Loucy (cell line): ENCODE data around the gene C10orf67.
"Not testable (repeated sequence)": the region's sequence is repeated elsewhere in the genome, so short reads cannot be mapped to it uniquely, and the experiment has no call there.

Experiments used
- EZH2phosphoT487 ChIP-seq: fragments of 200-600 bp; IDR thresholded peaks from 2 replicates; pipeline ENCODE4 v1.6.1; 2018; ENCODE audit warnings: antibody characterized with exemption, mild to moderate bottlenecking, moderate library complexity, borderline replicate concordance
- TF ChIP-seq, protein P1 (sequence below): fragments of 200-600 bp; sonication (generic); conservative IDR thresholded peaks from 2 replicates; pipeline ENCODE4 v1.5.1; 2014; ENCODE audit warnings: mild to moderate bottlenecking, antibody characterized with exemption, low read length

DNA sequence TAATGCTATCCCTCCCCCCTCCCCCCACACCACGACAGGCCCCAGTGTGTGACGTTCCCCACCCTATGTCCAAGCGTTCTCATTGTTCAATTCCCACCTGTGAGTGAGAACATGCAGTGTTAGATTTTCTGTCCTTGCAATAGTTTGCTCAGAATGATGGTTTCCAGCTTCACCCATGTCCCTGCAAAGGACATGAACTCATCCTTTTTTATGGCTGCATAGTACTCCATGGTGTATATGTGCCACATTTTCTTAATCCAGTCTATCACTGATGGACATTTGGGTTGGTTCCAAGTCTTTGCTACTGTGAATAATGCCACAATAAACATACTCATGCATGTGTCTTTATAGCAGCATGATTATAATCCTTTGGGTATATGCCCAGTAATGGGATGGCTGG lies 42.9 kb upstream of the C10orf67 start:
- TF ChIP-seq, protein P1, sequence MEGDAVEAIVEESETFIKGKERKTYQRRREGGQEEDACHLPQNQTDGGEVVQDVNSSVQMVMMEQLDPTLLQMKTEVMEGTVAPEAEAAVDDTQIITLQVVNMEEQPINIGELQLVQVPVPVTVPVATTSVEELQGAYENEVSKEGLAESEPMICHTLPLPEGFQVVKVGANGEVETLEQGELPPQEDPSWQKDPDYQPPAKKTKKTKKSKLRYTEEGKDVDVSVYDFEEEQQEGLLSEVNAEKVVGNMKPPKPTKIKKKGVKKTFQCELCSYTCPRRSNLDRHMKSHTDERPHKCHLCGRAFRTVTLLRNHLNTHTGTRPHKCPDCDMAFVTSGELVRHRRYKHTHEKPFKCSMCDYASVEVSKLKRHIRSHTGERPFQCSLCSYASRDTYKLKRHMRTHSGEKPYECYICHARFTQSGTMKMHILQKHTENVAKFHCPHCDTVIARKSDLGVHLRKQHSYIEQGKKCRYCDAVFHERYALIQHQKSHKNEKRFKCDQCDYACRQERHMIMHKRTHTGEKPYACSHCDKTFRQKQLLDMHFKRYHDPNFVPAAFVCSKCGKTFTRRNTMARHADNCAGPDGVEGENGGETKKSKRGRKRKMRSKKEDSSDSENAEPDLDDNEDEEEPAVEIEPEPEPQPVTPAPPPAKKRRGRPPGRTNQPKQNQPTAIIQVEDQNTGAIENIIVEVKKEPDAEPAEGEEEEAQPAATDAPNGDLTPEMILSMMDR, result not testable (repeated sequence)
- TF ChIP-seq EZH2phosphoT487, result not testable (repeated sequence)
